Activated naive CD4-positive, alpha-beta T cell treated with anti-CD3 and anti-CD28 coated beads for 36 hours (primary cell): ENCODE results near the gene MAP4K1. TPM values are rescaled to one million over a fixed set of nuclear protein-coding genes. Genes with fewer than 3 reads are reported as not detected.

ENCODE experiments used
- total RNA-seq, 2 experiments: library from RNA; stranded (reverse); gene quantifications; one replicate each; pipeline ENCODE4 v1.2.3, GENCODE V29; 2021

Gene MAP4K1
- total RNA-seq, 2 experiments from 2014 or later = 135 to 148 TPM

Other genes with a start within 250 kb of the MAP4K1 start
- gene PSMD8, start 243.4 kb downstream of the MAP4K1 start, total RNA-seq = 100 to 1,000 TPM; 194 to 204 TPM
- under 1 TPM; 0.26 to 0.40 TPM for gene GGN, start 229.9 kb downstream of the MAP4K1 start, total RNA-seq
- 1 to 10 TPM; 1.6 to 1.7 TPM for gene SPRED3, start 229.3 kb downstream of the MAP4K1 start, total RNA-seq
- 10 to 100 TPM; 21.5 to 27.0 TPM for gene FAM98C, start 214.9 kb downstream of the MAP4K1 start, total RNA-seq
- under 1 TPM; 0.30 to 0.41 TPM for gene RASGRP4, start 191.7 kb downstream of the MAP4K1 start, total RNA-seq
- 1 to 10 TPM in 1 of 2 experiments, under 1 TPM in 1; 0.96 to 1.6 TPM for gene RYR1, start 184.3 kb downstream of the MAP4K1 start, total RNA-seq
- gene EIF3K, start 1.2 kb upstream of the MAP4K1 start, total RNA-seq = 100 to 1,000 TPM; 299 to 324 TPM
- gene ACTN4, start 29.7 kb upstream of the MAP4K1 start, total RNA-seq = 100 to 1,000 TPM; 117 to 119 TPM
- gene CAPN12, start 126.5 kb upstream of the MAP4K1 start, total RNA-seq = 1 to 10 TPM; 1.9 to 2.2 TPM
- not detected for gene LGALS7, start 155.6 kb upstream of the MAP4K1 start, total RNA-seq
- not detected for gene LGALS7B, start 171.2 kb upstream of the MAP4K1 start, total RNA-seq
- not detected for gene LGALS4, start 195.0 kb upstream of the MAP4K1 start, total RNA-seq
- gene ECH1, start 213.8 kb upstream of the MAP4K1 start, total RNA-seq = 100 to 1,000 TPM; 137 to 145 TPM
- 100 to 1,000 TPM; 777 to 829 TPM for gene HNRNPL, start 232.0 kb upstream of the MAP4K1 start, total RNA-seq